PC-9 (cell line): ENCODE measurements around the gene CFAP141. TPM values are rescaled to one million over a fixed set of nuclear protein-coding genes. Genes with fewer than 3 reads are reported as not detected.
"Not testable (repeated sequence)": the region's sequence is repeated elsewhere in the genome, so short reads cannot be mapped to it uniquely, and the experiment has no call there.

Experiments
- BruUV-seq: library from RNA; stranded (reverse); fragments of 400-500 nt; replicated peaks from 2 replicates; lab custom pipeline; 2021; lab: Mats Ljungman, UMichigan
- CTCF ChIA-PET: fragments of 300-600 bp; sonication (Branson Sonifier 250); formaldehyde crosslinking; loops from one replicate; lab custom pipeline; 2022; ENCODE audit warnings: antibody characterized with exemption; lab: Charles Lee
- POLR2A ChIA-PET: fragments of 300-600 bp; sonication (Branson Sonifier 250); formaldehyde crosslinking; loops from one replicate; lab custom pipeline; 2022; ENCODE audit warnings: antibody characterized with exemption; ENCODE audit not compliant: unreplicated experiment; lab: Charles Lee
- DNase-seq, 2 experiments: peaks; one replicate each; pipeline versions ENCODE4 v3.0.0 to v3.0.0-alpha.2; 2015 to 2022; ENCODE audit warnings: mixed read lengths in 1 of 2
- H2AFZ ChIP-seq: fragments of 200-600 bp; sonication (generic); 2 replicates; pipeline ENCODE4 v1.8.1; 2017; ENCODE audit warnings: antibody characterized with exemption
- H3F3A ChIP-seq: fragments of 200-600 bp; sonication (generic); 2 replicates; pipeline ENCODE4 v1.8.1; 2017; ENCODE audit warnings: antibody characterized with exemption, mild to moderate bottlenecking, low read depth; ENCODE audit not compliant: insufficient read depth
- H3K27ac ChIP-seq: fragments of 200-600 bp; sonication (generic); 2 replicates; pipeline ENCODE4 v1.6.1; 2016; ENCODE audit warnings: mixed run types
- H3K27me3 ChIP-seq: fragments of 200-600 bp; sonication (generic); 2 replicates; pipeline ENCODE4 v1.6.1; 2016; ENCODE audit warnings: low read depth, mixed run types; ENCODE audit not compliant: insufficient read depth
- H3K36me3 ChIP-seq: fragments of 200-600 bp; sonication (generic); 2 replicates; pipeline ENCODE4 v1.6.1; 2016; ENCODE audit warnings: low read depth, mixed run types
- H3K4me1 ChIP-seq: fragments of 200-600 bp; sonication (generic); replicated peaks from 2 replicates; pipeline ENCODE4 v1.6.1; 2016; ENCODE audit warnings: mixed run types; ENCODE audit not compliant: insufficient read depth
- H3K4me2 ChIP-seq: fragments of 200-600 bp; sonication (generic); 2 replicates; pipeline ENCODE4 v1.6.1; 2017; ENCODE audit warnings: mixed run types
- H3K4me3 ChIP-seq: fragments of 200-600 bp; sonication (generic); 2 replicates; pipeline ENCODE4 v1.6.1; 2016; ENCODE audit warnings: mixed run types
- H3K79me2 ChIP-seq: fragments of 200-600 bp; sonication (generic); 2 replicates; pipeline ENCODE4 v1.6.1; 2017; ENCODE audit warnings: low read depth, mixed run types
- H3K9me2 ChIP-seq: fragments of 200-600 bp; sonication (generic); 2 replicates; pipeline ENCODE4 v1.8.1; 2017; ENCODE audit warnings: mild to moderate bottlenecking; ENCODE audit not compliant: insufficient read depth
- H3K9me3 ChIP-seq: fragments of 200-600 bp; sonication (generic); 2 replicates; pipeline ENCODE4 v1.8.1; 2016; ENCODE audit warnings: low read depth; ENCODE audit not compliant: insufficient read depth
- H4K20me1 ChIP-seq: fragments of 200-600 bp; sonication (generic); 2 replicates; pipeline ENCODE4 v1.8.1; 2017; ENCODE audit not compliant: insufficient read depth
- EZH2 ChIP-seq: fragments of 200-600 bp; sonication (generic); IDR thresholded peaks from 2 replicates; pipeline ENCODE4 v1.8.0; 2017; ENCODE audit warnings: antibody characterized with exemption, low read depth
- intact Hi-C: fragments of 100-400 bp; cut with micrococcal nuclease; formaldehyde crosslinking; loops from one replicate; pipeline ENCODE4 v1.10.0; 2022; ENCODE audit not compliant: unreplicated experiment
- total RNA-seq: library from RNA; stranded (reverse); gene quantifications from 2 replicates; pipeline ENCODE4 v1.2.3, GENCODE V29; 2021
- TF ChIP-seq, protein P1 (sequence below): fragments of 200-600 bp; sonication (generic); conservative IDR thresholded peaks from 2 replicates; pipeline ENCODE4 v1.6.1; 2017; ENCODE audit warnings: mixed run types, antibody characterized with exemption, mild to moderate bottlenecking, moderate library complexity

The CFAP141 gene
- total RNA-seq, 1 experiment from 2014 or later, result not detected

DNA sequence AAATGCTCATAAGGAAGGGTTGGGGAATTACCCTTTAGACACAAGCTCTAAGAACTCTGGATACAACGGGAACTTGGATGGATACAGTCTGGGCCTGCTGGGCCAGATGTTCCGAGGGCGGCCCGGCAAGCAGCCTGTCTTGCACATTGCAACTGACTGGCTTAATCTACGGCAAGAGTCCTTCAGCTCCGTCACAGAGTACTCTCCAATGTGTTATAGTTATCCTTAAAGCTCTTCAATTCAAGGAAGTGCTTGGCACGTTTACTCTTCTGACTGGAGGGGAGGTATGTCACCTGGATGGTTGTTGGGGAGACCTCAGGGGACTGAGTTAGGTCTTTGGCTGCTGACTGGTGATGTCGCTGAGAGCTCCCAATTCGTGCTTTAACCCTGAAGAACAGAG is 1.1 kb upstream of the CFAP141 start:
- H3K9me3 ChIP-seq, result no peaks in the 10 kb centered on the region
- H2AFZ ChIP-seq, result no peak overlapping the region
- CTCF ChIA-PET, result interaction anchor here (0.6 kb wide), 1 partner anchor 498 kb away, joined by 13 read pairs; no protein-coding TSS in a partner anchor
- H3K79me2 ChIP-seq, result no peaks in the 10 kb centered on the region
- H4K20me1 ChIP-seq, result peaks cover 3% of the 10 kb centered on the region
- BruUV-seq, result no TSS peak
- no peak overlapping the region for H3K4me3 ChIP-seq
- H3K4me1 ChIP-seq, result no peaks in the 10 kb centered on the region
- 0 out of 2 replicates have a peak, but pooled peaks cover 3% of the 10 kb centered on the region for H3K36me3 ChIP-seq
- no peak overlapping the region for H3K27ac ChIP-seq
- POLR2A ChIA-PET, result interaction anchor here (0.7 kb wide), 2 partner anchors 14 to 423 kb away, joined by 6 to 8 read pairs; no protein-coding TSS in a partner anchor
- no peaks in the 10 kb centered on the region for H3K27me3 ChIP-seq
- no peak for TF ChIP-seq EZH2
- TF ChIP-seq, protein P1, sequence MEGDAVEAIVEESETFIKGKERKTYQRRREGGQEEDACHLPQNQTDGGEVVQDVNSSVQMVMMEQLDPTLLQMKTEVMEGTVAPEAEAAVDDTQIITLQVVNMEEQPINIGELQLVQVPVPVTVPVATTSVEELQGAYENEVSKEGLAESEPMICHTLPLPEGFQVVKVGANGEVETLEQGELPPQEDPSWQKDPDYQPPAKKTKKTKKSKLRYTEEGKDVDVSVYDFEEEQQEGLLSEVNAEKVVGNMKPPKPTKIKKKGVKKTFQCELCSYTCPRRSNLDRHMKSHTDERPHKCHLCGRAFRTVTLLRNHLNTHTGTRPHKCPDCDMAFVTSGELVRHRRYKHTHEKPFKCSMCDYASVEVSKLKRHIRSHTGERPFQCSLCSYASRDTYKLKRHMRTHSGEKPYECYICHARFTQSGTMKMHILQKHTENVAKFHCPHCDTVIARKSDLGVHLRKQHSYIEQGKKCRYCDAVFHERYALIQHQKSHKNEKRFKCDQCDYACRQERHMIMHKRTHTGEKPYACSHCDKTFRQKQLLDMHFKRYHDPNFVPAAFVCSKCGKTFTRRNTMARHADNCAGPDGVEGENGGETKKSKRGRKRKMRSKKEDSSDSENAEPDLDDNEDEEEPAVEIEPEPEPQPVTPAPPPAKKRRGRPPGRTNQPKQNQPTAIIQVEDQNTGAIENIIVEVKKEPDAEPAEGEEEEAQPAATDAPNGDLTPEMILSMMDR, result no peak
- no peak for DNase-seq
- no peak overlapping the region for H3K4me2 ChIP-seq
- no peaks in the 10 kb centered on the region for H3K9me2 ChIP-seq
- intact Hi-C loops, result no loop called here
- H3F3A ChIP-seq, result peaks cover 41% of the 10 kb centered on the region

DNA sequence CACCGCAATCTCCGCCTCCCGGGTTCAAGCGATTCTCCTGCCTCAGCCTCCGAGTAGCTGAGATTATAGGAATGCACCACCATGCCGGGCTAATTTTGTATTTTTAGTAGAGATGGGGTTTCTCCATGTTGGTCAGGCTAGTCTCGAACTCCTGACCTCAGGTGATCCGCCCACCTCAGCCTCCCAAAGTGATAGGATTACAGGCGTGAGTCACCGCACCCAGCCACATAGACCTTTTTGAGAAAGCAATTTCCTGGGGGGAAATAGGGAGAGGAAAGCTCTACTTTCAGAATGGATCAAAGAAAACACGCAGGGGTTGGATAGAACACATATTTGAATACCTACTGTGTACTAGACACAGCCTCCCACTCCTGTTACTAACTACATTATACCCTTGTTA is 355 bp downstream of the CFAP141 start:
- H4K20me1 ChIP-seq, H2AFZ ChIP-seq, H3K79me2 ChIP-seq, DNase-seq, H3K27me3 ChIP-seq, H3K27ac ChIP-seq, H3K4me3 ChIP-seq, H3K9me3 ChIP-seq, H3K36me3 ChIP-seq, H3K4me1 ChIP-seq, POLR2A ChIA-PET, CTCF ChIA-PET, H3K4me2 ChIP-seq, intact Hi-C loops, H3K9me2 ChIP-seq, BruUV-seq: not testable (repeated sequence)
- peaks cover 35% of the 10 kb centered on the region; the same call in 1 of the 2 replicates for H3F3A ChIP-seq

DNA sequence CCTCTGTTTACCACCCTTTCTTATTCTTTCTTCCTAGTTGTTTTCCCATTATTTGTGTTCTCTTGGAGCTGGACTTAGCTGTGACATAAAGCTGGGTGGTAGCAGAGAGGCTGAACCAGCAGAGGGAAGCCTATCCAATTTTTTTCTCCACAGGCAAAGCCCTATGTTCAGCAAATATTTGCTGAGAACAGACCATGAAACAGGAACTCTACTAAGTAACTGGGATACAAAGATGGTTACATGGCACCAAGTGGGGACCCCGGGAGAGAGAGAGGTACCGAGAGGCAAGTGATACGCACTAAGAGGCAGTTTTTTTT is 6.6 kb downstream of the CFAP141 start:
- CTCF ChIA-PET, result interaction anchor here (1.1 to 1.3 kb wide), 2 partner anchors 11 to 135 kb away, joined by 4 to 6 read pairs; no protein-coding TSS in a partner anchor
- Histone ChIP-seq H3K4me3 (no peak overlapping the region), H3K79me2 (no peaks in the 10 kb centered on the region), H3F3A (peaks cover 5% of the 10 kb centered on the region; the same call in 1 of the 2 replicates), H3K4me1 (no peaks in the 10 kb centered on the region), H3K36me3 (no peaks in the 10 kb centered on the region), H3K27me3 (peaks cover 6% of the 10 kb centered on the region; the same call in 1 of the 2 replicates), H3K27ac (no peak overlapping the region), H3K9me3 (no peaks in the 10 kb centered on the region), H3K4me2 (0 out of 2 replicates have a peak overlapping the region, but pooled peaks have one; percentile 21), H4K20me1 (no peaks in the 10 kb centered on the region), H3K9me2 (no peaks in the 10 kb centered on the region), H2AFZ (no peak overlapping the region)
- no TSS peak for BruUV-seq
- DNase-seq, result no peak
- TF ChIP-seq, protein P1, result no peak
- no peak for TF ChIP-seq EZH2
- POLR2A ChIA-PET, result no interaction called here
- intact Hi-C loops, result loop anchor here (5.0 kb wide), 2 partner anchors 138 to 278 kb away; no protein-coding TSS in a partner anchor
